Measurements from ENCODE around the gene SEC14L1.

The SEC14L1 gene

DNA sequence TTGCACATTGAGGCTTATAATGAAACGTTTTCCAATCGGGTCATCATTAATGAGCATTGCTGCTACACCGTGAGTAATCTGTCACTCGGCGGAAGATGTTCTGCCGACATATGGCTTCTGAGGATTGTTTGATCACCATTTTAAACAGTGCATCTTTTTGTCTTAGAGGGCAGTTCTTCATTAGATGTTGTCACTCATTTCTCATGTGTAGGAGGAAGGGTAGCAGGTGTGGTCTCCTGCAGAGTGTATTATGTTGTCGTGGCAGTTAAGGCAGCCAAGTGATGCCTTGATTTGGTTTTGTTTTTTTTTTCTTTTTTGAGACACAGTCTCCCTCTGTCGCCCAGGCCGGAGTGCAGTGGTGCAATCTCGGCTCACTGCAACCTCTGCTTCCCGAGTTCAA, 50.5 kb downstream of the SEC14L1 start:
- no peak for DNase-seq (ENCODE audit: low read depth in 2 of 2)

DNA sequence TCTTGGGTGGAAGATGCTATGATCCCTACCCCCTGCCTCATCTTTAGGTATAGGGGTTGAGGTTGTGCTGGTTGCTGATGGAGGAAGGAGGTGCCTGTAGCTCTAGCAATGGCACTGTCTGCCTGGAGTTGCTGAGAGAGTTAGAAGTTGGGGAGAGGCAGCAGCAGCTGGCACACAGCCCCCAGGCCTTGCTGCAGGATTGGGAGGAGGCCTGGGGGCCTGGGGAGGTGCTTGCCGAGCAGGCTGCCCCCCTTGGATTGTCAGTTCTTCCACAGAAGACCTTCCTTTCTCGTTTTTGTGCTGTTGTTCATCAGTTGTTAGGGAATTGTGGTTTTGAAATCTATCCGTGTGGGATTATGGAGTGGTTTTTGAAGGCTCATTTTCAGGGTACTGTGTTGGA, 52.9 kb downstream of the SEC14L1 start:
- no peak for DNase-seq (ENCODE audit: low read depth in 2 of 2)

GRCh38 chr17:77194179-77194578, 53.4 kb downstream of the SEC14L1 start:
- DNase-seq (ENCODE audit: low read depth in 2 of 2) = no peak

DNA sequence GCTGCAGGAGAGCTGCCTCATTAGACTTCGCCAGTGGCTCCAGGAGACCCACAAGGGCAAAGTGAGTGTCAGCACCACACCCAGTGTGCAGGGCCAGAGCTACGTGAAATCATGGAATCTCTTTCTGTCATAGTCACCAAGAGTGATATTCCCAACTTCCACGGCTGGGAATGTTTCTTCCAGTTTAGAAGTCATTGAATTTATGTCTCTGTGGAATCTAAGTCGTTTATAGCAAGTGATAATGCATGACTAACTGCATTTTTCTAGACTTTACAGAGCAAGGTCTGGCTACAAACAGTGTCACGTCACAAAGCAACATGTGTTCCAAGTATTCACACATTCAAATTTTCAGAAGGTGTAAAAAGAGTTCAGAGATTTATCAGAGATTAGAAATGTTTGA, 55.5 kb downstream of the SEC14L1 start:
- no peak for DNase-seq (ENCODE audit: low read depth in 2 of 2)

DNA sequence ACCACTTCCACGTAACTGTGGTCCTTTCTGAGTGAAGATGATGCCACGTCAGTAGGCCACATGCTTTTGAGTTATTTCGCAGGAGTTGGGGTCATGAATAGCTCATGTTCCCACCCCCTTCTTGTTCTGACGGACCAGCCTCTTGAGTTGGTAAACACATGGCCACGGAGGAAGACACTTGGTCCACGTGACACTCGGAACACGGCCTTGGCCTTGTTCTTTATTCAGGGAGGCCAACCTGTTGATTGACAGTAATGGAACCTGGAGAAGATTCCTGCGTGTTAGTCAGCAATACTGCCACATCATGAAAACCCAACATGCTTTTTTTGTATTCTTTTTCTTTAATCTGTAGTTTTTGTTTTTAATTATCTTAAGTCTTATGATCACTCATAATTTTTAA, 56.3 kb downstream of the SEC14L1 start:
- DNase-seq (ENCODE audit: low read depth in 2 of 2) = no peak

GRCh38 chr17:77200711-77201110, 59.9 kb downstream of the SEC14L1 start:
- no peak for DNase-seq (ENCODE audit: low read depth in 2 of 2)

GRCh38 chr17:77203436-77203835, 62.7 kb downstream of the SEC14L1 start:
- DNase-seq (ENCODE audit: low read depth in 2 of 2) = no peak

GRCh38 chr17:77203846-77204245, 63.1 kb downstream of the SEC14L1 start:
- DNase-seq (ENCODE audit: low read depth in 2 of 2) = no peak

DNA sequence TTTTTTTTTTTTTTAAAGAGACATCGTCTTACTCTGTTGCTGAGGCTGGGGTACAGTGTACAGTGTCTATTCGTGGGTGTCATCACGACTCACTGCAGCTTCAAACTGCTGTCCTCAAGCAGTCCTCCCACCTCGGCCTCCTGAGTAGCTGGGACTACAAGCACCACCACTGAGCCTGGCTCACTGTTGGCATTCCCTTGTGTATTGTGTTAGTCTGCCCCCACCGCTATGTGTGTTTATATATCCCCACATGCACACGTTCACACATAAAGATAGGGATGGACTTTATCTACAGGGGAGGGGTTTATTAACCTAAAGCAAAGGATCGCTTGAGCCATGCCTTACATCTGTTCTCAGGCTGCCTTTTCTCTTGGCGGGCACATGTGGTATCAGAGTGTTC, 63.8 kb downstream of the SEC14L1 start:
- DNase-seq (ENCODE audit: low read depth in 2 of 2) = no peak

DNA sequence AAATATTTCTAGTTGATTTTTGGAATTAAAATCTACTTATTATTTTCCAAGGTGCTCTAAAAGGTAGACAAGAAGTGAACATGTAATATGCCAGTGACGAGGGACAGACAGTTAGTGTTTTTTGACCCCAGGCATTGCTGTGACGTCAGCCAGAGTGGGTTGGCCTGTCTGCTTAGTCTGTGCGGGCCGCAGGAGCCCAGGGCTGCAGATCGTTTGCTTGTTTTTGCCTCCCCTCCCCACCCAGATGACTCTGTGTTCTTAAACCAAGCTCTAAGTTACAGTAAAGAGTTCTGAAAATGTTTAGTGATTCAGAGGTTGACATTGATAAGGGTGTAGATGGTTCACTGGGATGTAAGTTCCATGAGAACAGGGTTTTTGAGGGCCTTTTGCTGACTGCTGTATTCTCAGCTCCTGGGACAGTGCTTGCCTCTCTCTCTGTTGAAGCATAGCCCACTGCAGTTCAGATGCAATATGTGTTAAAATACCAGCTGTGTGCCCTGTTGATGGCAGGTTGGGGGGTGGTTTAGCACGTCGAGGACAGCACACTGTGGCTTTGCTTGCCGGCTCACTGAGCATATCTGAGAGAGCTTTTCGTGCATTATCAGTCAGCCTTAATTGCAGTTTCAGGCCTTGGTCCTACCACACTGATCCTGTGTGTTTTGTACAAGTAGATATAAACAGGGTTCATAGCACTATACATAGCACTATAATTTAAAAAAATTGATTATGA, 64.8 kb downstream of the SEC14L1 start:
- no peak for DNase-seq (ENCODE audit: low read depth in 2 of 2)

DNA sequence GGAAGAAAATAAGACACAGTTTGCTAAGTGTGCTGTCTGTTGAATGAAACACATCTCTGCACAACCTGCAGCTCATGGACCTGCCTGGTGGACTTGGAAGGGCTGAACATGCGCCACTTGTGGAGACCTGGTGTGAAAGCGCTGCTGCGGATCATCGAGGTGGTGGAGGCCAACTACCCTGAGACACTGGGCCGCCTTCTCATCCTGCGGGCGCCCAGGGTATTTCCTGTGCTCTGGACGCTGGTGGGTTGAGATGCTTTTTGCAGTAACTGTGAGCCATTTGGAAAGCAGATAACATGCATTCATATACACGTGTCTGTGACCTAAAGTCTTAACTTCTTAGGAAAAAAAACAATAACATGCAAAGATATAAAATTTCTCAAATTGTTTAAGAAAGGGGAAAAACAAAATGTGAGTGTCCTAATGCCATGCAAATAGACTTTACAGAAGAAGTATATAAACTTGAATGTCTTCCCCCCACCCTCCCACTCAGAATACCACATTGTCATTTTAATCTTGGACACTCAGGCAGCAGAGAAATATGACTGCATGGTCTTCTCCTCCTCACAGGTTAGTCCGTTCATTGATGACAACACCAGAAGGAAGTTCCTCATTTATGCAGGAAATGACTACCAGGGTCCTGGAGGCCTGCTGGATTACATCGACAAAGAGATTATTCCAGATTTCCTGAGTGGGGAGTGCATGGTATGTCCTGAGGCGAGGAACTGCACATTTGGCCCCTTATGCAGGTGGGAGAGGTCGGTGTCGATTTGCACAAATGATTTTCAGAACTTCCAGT, 65.6 kb downstream of the SEC14L1 start:
- DNase-seq (ENCODE audit: low read depth in 2 of 2) = no peak

DNA sequence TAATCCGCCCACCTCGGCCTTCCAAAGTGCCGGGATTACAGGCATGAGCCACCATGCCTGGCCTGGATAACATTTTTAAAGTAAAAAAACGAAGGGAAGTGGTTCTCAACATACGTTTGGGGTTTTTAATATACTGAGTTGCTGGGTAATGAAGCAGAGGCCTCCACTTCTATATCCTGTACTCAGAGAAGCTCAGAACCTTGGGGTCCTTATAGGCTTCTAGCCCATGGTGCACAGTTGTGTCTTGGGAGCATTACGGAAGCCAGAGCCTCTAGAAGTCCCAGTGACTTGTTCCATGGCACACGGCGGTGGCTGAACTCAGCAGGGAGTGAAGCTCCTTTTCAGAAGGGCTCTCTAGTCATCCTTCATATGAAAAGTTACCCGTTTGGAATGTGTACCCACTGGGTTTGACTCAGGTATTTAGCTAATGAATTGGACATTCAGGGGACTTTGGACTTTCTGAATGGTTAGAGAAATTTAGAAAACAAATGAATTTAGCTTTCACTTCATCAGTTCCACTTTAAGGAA, 67.0 kb downstream of the SEC14L1 start:
- no peak for DNase-seq (ENCODE audit: low read depth in 2 of 2)

GRCh38 chr17:77208217-77208808, 67.5 kb downstream of the SEC14L1 start:
- no peak for DNase-seq (ENCODE audit: low read depth in 2 of 2)

DNA sequence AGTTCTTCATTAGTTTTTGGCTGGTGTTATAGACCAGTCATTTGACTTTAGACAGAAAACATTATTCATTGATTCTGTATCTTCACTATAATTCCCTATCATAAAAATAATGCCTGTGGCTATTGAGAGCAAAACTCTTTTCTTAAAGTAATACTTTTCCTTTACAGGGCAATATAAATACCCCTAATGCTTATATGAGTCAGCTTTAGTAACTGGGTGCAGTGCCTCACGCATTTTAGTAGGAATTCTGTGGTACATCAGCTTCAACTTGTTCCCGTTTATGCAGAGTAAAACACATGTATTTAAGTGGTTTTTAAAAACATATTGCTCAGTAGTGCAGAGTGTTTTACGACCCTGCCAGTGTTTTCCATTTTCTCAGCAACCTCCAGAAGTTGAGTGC, 68.1 kb downstream of the SEC14L1 start:
- no peak for DNase-seq (ENCODE audit: low read depth in 2 of 2)

DNA sequence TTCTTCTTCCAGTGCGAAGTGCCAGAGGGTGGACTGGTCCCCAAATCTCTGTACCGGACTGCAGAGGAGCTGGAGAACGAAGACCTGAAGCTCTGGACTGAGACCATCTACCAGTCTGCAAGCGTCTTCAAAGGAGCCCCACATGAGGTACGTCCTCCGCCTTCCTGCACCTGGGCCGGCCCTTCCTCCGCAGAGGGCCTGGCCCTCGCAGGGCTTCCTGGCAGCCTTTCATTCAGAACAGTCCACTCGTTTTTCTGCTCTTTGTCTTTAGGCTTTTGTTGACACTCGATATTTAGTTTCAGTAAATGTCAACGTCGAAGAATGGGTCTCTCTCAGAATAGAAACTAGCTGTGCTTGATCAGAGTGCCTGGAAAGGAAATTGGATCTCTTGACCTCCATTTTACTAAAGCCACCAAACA, 68.6 kb downstream of the SEC14L1 start:
- DNase-seq (ENCODE audit: low read depth in 2 of 2) = no peak

GRCh38 chr17:77210331-77210730, 69.6 kb downstream of the SEC14L1 start:
- DNase-seq (ENCODE audit: low read depth in 2 of 2) = no peak

GRCh38 chr17:77210946-77211541, 70.3 kb downstream of the SEC14L1 start:
- no peak for DNase-seq (ENCODE audit: low read depth in 2 of 2)

- no peak for DNase-seq (ENCODE audit: low read depth in 2 of 2)
Measured at GRCh38 chr17:77211681-77212080, 70.9 kb downstream of the SEC14L1 start.

DNA sequence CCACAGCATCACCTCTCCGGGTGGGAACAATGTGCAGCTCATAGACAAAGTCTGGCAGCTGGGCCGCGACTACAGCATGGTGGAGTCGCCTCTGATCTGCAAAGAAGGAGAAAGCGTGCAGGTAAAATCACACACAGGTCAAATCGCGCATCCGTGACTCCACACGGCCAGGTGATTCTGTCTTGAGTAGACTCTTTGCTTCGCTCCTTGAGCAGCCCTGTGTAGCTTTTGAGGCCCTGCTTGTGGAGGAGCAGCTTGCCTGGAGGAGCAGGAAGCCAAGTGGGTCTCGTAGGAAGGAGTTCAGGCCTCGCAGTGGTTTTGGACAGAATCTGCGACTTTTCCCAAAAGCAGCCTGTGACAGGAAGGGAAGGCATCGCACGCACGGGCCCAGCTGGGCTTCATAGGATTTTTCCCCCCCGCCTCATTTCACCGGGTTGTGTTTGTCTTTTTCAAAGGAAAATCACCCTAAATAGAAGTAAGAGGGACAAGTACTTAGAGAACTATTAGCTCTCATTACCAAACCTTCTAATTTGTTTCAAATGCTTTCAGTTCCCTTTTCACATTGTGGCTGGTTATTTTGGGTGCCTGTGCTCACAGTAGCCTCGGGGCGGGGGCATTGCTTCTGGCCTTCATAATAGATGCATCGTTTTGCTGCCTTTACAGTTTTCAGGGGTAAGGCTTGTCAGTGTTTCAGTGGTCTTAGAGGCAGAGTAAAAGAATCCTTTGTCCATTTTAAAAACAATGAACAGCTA, 71.5 kb downstream of the SEC14L1 start:
- DNase-seq (ENCODE audit: low read depth in 2 of 2) = no peak

GRCh38 chr17:77212833-77213777, 72.3 kb downstream of the SEC14L1 start:
- DNase-seq (ENCODE audit: low read depth in 2 of 2) = no peak

All from stimulated activated CD4-positive, alpha-beta T cell treated with anti-CD3 and anti-CD28 coated beads, Interleukin-15, amount 100 ng/mL, for 48 hours (primary cell).